Sigmoid colon (tissue), 4 donors: Measurements from ENCODE around the gene CETN3.

ENCODE experiments used
- EP300 ChIP-seq, 4 donors: sonication (generic); formaldehyde crosslinking; IDR thresholded peaks; one replicate each; pipeline ENCODE4 v1.6.1; 2017; ENCODE audit warnings: antibody characterized with exemption in 4 of 4
- POLR2A ChIP-seq, 2 donors: fragments of 450-650 bp; IDR thresholded peaks; one replicate each; pipeline ENCODE4 v1.6.1; 2016; ENCODE audit warnings: antibody characterized with exemption in 2 of 2, mild to moderate bottlenecking in 2 of 2, moderate library complexity in 2 of 2
- TF ChIP-seq, protein P1 (sequence below), 4 experiments: fragments of 450-650 bp in 3 of 4; fragments of 200-600 bp in 1 of 4; IDR thresholded peaks; one replicate each; pipeline ENCODE4 v1.5.1; 2016 to 2019; ENCODE audit warnings: antibody characterized with exemption in 4 of 4, mild to moderate bottlenecking in 3 of 4, moderate library complexity in 2 of 4

GRCh38 chr5:90402521-90403255, 6.9 kb downstream of the CETN3 start:
- TF ChIP-seq, protein P1, sequence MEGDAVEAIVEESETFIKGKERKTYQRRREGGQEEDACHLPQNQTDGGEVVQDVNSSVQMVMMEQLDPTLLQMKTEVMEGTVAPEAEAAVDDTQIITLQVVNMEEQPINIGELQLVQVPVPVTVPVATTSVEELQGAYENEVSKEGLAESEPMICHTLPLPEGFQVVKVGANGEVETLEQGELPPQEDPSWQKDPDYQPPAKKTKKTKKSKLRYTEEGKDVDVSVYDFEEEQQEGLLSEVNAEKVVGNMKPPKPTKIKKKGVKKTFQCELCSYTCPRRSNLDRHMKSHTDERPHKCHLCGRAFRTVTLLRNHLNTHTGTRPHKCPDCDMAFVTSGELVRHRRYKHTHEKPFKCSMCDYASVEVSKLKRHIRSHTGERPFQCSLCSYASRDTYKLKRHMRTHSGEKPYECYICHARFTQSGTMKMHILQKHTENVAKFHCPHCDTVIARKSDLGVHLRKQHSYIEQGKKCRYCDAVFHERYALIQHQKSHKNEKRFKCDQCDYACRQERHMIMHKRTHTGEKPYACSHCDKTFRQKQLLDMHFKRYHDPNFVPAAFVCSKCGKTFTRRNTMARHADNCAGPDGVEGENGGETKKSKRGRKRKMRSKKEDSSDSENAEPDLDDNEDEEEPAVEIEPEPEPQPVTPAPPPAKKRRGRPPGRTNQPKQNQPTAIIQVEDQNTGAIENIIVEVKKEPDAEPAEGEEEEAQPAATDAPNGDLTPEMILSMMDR (IDR thresholded peaks at IDR 0.05), result no peak
- no peak for TF ChIP-seq EP300 (IDR thresholded peaks at IDR 0.05)
- TF ChIP-seq POLR2A (IDR thresholded peaks at IDR 0.05), result no peak
